Stimulated activated CD4-positive, alpha-beta T cell treated with anti-CD3 and anti-CD28 coated beads, Interleukin-12 subunit alpha, Interleukin-12 subunit beta, amount 100 ng/mL, for 48 hours (primary cell): ENCODE measurements around the gene MAMLD1.

Experiments
- DNase-seq, 3 donors: peaks; one replicate each; pipeline ENCODE4 v3.0.0-alpha.2; 2020; ENCODE audit warnings: low read depth in 2 of 3, low spot score in 1 of 3

Gene MAMLD1

GRCh38 chrX:150355913-150356312 lies 7.2 kb upstream of the MAMLD1 start:
- no peak for DNase-seq

DNA sequence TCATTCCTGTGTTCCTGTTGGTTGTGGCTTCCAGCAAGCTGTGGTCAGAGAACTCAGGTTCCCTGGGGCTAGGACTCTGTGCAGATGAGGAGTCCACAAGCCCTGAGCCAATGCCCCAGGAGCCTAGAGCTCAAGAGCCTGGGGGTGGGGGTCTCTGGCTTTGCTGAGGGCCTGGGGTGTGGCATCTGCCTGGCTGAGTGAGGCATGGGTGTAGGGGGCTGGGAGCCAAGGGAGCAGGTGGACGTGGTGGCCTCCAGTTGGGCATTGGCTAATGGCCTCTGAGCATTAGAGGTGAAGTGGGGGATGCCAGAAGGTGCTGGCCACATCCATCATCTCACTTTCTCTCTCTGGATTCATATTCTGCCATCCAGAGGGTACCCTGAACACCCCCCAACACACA lies 5.3 kb upstream of the MAMLD1 start:
- DNase-seq: no peak

GRCh38 chrX:150358651-150359050 lies 4.5 kb upstream of the MAMLD1 start:
- DNase-seq: no peak

DNA sequence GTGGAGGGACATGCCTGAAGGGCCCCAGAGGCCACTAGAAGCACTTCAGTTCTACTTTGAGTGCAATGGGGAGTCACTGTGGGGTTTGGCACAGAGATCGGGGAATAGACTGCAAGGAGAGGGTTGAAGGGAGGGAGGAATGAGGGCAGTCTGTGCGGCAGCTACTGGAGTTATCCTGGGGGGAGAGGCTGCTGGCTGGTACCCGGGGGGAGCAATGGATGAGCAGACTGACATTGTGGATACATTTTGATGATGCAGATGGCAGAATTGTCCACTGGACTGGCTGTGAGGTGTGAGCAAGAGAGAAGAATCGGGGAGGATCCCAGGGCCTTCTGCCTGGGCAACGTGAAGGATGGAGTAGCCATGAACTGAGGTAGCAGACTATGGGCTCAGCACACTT lies 2.8 kb upstream of the MAMLD1 start:
- no peak for DNase-seq

- no peak for DNase-seq
These were observed 1.9 kb upstream of the MAMLD1 start for GRCh38 chrX:150361070-150361776.

DNA sequence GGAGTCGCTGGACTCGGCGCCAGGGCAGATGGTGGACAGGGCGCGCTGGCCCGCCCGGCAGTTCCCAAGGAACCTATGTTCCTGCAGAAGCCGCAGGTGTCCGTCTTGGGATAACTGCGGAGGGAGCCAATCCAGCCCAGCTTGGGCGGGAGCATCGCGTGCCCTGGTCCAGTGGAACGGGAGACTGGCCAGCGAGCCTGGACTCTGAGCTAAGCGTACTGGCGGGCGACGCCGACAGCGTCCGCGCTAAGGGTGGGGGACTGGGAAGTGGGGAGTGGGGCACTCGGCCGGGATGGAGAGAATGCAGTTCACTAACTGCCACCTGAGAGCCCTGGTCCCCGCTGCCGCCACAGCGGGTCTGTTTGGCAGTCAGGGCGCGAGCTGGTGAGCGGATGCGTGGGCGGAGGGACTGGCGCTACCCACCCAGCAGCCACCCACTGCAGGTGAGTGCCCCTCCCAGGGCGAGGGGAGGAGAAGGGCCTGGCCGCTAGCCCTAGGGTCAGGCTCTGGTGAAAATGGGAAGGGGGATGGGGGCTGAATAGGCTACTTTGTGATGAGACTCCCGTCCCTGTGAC lies 1.3 kb upstream of the MAMLD1 start:
- DNase-seq: no peak

- no peak for DNase-seq
These were observed 637 bp downstream of the MAMLD1 start for GRCh38 chrX:150363561-150364346.

DNA sequence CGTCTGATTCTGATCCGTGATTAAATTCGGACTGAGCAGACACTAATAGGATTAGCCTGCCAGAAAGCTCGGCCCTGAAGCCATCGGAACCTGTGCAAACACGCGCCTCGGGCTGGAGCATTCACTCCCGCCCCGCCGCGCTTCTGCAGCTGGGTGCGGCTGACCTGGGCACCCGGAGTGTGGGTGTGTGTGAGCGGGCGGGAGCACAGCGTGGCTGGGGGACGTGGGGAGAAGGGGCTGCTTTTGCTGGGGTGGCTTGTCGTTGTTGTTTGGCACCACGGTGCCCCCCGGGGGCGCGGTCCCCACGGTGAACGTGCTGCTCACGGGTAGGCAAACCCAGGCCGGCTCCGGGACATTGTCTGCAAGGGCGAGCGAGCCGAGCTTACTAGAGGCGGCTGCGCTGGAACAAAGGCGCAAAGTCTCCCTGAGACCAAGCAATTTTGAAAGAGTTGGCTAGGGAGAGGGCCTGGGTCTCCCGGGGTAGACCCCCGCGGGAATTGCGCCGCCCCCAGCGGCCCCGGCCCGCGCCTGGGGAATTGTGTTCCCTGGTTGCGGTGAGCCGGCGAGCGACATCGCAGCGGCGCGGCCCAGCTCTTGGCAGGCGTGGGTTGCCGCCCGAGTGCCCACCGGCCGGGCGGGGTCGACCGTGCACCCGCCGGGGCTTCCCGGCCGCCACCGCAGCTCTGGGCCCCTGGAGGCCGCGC lies 1.4 kb downstream of the MAMLD1 start:
- DNase-seq: no peak

DNA sequence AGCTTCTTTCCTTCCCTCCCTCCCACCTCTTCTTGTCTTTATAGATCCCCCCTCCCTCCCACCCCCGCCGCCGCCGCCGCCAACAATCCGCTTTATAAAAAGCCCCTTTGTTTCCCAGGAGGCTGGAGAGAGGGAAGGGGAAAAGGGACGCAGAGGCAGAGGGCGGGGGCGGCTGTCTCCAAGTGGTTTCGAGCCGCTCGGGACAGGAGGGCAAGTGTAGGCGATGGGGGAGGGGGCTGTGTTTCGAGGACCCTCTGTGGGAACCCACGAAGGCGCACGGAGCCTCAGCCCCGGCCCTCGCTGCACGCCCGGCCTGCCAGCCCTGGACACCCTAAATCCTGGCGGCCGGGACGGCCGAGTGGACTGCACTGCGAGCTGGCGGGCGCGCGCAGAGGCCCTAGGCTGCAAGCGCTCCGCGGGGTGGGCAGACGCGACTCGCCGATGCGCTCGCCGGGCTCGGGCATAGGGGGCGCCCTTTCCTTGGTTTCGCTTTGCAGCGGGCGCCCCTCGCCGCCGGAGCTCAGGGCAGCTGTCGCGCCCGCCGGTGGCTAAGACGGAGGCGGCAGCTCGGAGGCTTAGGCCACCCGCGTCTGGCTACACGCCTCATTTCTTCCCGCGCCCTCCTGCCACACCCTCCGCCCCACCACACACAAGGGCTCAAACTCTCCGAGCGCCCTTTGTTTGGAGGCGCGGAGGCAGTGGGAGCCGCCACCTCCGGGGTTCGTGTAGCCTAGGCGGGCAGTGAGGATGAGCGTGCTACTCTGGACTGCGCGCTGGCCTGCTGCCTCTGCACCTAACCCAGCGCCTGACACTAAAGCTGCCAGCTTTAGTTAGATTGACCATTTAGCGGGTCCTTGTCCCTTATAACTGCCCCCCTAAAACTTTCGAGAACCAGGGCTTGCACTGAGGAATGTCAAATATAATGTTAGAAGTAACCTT lies 2.2 kb downstream of the MAMLD1 start:
- peak in 1 of 3 donors; percentile 43 for DNase-seq

DNA sequence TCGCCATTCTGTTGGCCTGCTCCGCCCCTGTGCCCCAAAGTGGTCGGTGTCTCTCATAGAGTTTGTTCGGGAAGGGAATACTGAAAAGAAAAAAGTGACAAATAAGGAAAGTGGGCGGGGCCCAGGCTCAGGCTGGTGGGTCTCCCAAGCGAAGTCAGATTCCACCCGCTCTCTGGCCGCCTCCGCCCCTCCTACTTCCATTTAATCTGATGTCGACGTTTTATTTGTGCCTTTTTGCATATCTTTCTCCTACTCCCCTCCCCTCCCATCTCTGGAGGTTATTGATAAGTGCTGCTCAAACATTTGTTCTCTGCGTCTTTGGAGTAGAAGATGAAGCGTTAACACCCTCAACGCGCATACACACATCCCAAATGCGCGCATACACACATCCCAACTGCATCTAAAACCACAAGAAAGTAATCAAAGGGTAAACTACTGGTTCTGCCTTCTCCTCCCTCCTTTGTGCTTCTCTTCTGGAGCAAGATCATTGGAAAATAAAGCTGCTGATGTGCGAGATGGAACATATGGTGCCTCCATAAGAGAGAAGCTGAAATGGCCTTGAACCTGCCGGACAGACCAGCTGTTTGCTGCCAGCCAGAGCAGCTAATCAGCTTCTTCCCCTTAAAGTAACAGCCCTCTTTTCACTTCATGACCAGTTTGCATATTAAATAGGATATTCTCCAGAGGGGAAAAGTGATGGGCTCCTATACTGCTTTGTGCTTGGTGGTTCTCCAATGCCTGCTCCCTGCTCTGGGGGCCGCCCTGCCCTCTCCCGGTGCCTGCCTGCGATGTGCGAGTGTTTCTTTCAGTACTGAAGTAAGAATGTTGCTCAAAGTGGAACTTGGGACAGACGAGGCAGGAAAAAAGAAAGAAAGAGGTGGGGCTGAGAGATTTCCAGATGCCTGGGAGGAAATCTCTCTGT lies 3.1 kb downstream of the MAMLD1 start:
- DNase-seq: no peak

DNA sequence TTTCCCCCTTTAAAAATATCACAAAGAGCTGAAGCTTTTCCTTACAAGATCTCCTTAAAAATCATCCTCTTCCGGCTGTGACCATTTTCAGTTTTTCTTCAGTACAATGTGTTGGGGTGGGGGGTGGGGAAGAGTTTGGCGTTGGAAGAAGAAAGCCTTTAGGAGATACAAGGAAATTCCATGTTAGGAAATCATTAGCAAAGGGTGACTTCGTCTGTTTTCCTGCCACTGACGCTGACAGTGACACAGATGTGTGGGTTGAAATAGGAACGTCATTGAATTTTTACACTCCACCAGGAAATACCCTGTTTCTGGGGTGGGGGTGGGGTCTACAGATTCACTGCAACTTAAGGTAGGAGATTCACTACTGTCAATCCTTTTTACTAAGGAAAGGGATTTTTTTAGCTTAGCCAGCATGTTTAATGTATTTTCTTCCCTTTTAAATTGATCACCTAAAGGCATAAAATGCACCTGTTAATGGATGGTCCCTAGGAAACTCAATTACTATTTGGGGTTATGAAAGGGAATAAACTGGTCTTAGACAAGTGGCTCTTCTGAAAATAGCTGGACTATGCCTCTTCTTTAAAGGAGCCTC lies 3.9 kb downstream of the MAMLD1 start:
- no peak for DNase-seq

- DNase-seq: no peak
These were observed 7.6 kb downstream of the MAMLD1 start for GRCh38 chrX:150370589-150371312.

DNA sequence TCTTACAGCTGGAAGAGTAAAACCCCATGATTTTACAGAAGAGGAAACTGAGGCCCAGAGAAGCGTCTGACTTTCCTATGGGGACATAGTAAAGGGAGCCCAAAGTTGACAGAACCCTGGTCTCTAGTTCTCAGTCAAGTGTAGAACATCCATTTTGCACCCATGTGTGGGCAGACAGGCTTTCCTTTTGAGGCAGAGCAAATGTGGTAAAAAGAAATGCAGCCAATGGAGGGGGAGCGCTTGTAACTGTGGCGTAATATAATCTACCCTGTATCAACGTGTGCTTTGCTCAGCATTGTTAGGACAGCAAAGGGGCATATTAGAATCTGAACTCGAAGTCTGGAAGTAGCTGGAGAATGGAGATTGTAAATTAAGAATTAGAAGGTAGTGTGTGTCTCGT lies 8.8 kb downstream of the MAMLD1 start:
- DNase-seq: no peak

DNA sequence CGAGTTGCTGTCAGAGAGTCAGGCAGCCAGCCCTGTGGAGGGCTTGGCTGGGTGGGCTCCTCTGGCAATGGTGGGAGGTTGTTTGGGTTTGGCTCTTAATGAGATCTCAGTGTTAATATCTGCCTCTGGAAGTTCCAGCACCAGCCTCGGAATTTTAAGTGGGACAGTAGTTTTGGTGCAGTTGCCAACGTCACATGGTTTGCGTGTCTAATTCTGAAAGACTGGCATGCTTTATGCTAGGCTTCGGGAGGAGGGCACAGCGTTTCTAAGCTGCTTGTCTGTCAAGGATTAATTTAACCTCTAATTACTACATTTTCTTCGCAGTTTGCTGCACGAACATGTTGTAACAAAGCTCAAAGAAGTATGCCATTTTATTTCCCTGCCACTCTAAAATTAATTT lies 9.2 kb downstream of the MAMLD1 start:
- DNase-seq: no peak

DNA sequence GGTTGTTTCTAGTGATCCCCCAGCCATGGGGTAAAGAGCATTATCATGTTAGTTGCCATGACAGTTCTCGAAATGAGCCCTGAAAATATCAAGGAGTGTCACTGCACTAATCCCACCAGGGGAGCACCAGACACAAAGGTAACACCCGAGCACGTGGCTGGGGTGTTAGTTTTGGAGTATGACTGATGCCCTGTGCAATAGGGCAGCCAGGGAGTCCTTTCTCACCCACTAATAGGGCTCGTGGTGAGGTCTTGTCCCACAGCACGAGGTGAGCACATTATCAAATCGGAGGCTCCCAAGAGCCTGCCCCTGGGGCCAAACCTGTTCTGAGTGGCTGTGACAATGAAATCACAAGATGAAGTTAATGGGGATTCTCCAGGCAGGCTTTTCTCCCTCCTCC lies 9.6 kb downstream of the MAMLD1 start:
- DNase-seq: no peak

DNA sequence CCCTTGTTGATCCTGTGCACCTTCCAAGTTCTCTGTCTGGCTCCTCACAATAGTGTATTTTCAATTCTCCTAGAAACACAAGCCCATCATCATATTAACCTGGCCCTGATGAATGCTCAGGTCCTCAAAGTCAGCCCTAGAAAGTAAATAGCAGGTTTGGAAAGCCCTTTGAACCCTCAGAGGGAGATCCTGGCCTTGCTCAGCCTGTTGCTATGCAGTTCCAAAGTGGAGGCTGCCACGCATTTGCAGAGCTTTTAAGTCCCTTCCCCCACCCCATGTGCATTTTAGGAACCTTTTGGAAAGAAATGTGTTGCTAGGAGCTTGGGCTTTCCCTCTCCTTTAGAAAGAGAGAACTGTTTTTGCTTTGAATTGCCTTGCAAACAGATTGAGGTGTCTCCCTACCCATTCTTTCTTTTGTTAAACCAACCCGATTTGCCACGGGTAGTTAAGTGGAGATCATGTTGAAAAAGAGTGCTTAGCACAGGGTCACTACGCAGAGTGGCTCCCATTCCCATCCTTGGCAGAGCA lies 12.2 kb downstream of the MAMLD1 start:
- DNase-seq: no peak

- no peak for DNase-seq
These were observed 13.9 kb downstream of the MAMLD1 start for GRCh38 chrX:150377005-150377404.

- no peak for DNase-seq
These were observed 41.9 kb downstream of the MAMLD1 start for GRCh38 chrX:150405006-150405405.
